Fibroblast of villous mesenchyme (primary cell): ENCODE measurements around the gene WDR4. TPM values are rescaled to one million over a fixed set of nuclear protein-coding genes. Genes with fewer than 3 reads are reported as not detected.
"Not testable (repeated sequence)": the region's sequence is repeated elsewhere in the genome, so short reads cannot be mapped to it uniquely, and the experiment has no call there.

ENCODE experiments used
- DNase-seq: peaks from one replicate; pipeline ENCODE4 v3.0.0-alpha.2; 2010; ENCODE audit warnings: low read depth
- H3K4me3 ChIP-seq: 2 replicates; pipeline ENCODE4 v1.5.1; 2011; ENCODE audit warnings: low read depth, mild to moderate bottlenecking, low read length
- total RNA-seq: library from RNA; depleted of rRNA; stranded (reverse); fragments of >200 nt; gene quantifications from 2 replicates; pipeline ENCODE4 v1.2.3, GENCODE V29; 2012
- TF ChIP-seq, protein P1 (sequence below): IDR thresholded peaks from 2 replicates; pipeline ENCODE4 v1.5.1; 2012; ENCODE audit warnings: low read depth, mild to moderate bottlenecking, low read length; ENCODE audit not compliant: insufficient read depth

WDR4 gene
- total RNA-seq, 1 donor = 14.2 TPM

DNA sequence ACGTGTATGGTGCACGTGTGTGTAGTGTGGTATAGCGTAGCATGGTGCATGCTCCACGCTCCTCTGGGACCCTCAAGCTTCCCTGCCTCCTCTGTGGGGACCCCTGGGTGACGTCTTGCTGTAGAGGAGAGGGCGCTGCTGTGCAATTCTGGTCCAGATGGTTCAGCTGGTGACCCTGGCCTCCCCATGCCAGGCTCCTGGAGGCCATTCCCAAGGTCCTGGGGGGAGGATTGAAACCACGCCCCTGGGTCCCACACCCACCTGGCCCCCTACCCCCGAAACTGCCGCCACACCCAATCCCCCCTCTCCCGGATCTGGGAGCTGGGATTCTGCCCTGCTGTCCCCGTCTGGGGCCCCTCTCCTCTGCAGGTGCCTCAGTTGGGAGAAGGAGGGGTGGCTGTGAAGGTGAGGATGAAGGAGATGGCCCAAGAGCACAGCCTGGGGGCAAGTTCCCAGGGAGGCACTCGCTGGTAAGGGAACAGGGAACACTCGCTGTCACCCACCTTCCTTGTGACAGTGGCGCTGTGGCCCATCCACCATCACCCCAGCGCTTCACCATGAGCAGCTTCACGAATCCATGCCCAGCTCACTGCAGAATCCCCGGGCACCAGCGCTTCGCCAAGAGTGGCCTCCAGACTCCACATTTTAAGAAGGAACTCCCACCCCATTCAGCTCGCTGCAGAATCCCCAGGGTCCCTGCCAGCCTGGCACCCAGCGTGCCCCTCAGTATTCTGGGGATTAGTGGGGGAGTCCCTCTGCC, 38.0 kb downstream of the WDR4 start:
- H3K4me3 ChIP-seq = no peak overlapping the region
- DNase-seq = no peak
- TF ChIP-seq, protein P1, sequence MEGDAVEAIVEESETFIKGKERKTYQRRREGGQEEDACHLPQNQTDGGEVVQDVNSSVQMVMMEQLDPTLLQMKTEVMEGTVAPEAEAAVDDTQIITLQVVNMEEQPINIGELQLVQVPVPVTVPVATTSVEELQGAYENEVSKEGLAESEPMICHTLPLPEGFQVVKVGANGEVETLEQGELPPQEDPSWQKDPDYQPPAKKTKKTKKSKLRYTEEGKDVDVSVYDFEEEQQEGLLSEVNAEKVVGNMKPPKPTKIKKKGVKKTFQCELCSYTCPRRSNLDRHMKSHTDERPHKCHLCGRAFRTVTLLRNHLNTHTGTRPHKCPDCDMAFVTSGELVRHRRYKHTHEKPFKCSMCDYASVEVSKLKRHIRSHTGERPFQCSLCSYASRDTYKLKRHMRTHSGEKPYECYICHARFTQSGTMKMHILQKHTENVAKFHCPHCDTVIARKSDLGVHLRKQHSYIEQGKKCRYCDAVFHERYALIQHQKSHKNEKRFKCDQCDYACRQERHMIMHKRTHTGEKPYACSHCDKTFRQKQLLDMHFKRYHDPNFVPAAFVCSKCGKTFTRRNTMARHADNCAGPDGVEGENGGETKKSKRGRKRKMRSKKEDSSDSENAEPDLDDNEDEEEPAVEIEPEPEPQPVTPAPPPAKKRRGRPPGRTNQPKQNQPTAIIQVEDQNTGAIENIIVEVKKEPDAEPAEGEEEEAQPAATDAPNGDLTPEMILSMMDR = no peak

DNA sequence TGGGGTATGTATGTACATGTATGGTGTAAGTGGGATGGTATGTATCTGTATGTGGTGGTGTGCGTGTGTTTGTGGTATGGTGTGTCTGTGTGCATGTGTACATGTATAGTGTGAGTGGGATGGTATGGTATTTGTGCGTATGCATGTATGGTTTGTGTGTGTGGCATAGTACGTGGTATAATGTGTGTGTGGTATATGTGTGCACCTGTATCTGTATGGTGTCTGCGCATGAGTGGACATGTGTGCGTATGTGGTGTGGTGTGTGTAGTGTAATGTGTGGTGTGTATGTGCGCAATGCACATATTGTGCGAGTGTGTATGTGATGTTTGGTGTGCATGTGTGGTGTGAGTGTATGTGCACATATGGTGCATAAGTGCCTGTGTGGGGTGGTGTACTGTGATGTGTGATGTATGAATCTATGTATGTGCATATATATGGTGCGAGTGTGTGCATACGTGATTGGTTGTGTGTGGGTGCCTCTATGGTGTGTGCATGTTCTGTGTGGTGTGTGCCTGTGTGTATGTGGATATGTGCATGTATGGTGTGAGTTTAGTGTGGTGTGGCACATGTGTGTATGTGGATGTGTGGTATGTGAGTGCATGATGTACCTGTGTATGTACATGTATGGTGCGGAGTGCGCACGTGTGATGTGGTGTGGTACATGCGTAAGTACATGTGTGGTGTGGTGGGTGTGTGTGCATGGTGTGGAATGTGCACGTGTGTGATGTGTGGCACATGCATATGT, 38.8 kb downstream of the WDR4 start:
- TF ChIP-seq, protein P1 = no peak
- H3K4me3 ChIP-seq = no peak overlapping the region
- DNase-seq = no peak

DNA sequence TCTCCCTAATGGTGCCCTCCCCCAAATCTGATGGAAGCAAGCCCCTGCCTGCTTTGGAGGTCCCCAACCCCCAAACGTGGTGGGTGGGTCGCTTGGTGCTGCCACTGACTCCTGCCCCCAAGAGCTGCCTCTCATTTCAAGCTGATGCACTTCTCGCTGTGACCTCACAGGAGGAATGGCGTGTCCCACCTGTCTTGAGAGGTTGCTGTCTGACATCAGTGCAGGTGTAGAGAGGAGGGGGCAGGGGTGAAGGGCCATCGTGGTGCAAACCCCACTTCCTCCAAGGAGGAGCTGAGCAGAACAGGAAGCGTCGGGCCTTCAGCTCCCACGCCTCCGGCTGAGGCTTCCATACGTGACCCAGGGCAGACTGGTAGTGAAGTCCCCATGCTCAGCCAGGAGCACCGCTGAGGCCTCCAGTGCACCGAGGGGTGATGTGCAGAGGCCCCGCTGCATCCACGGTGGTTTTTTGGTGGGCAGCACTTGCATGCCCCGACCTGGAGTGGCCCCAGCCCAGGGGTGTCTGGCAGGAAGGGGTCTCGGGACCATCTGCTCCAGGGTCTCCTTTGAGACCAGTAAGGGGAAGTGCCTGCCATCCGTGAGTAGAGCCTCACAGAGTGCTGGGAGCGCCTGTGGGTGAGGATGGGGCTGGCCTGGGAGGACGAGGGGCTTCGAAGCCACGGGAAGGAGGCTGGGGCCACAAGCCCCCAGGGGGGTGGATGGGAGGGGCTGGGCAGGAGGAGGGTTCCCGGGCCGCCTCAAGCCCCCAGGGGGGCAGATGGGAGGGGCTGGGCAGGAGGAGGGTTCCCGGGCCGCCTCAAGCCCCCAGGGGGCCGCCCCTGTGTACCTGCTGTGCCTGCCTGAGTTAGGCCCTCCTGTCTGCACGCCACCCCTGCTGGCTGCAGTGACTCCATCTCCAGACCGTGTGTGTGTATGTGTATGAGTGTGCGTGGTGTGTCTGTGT, 39.8 kb downstream of the WDR4 start:
- no peak for DNase-seq
- H3K4me3 ChIP-seq = no peak overlapping the region
- TF ChIP-seq, protein P1 = no peak

DNA sequence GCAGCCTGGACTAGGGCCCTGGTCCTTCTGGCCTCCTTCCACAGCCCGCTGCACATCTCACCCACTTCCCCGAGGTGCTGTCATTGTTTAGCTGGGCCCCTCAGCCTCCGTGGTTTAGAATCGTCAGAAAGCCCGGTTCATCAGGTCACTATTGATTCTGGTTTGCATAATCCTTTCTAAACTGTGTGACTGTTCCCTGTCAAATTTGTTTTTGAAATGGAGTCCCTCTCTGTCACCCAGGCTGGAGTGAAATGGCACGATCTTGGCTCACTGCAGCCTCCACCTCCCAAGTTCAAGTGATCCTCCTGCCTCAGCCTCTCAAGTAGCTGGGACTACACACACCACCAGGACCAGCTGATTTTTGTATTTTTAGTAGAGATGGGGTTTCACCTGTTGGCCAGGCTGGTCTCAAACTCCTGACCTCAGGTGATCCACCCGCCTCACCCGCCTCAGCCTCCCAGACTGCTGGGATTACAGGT, 41.1 kb downstream of the WDR4 start:
- H3K4me3 ChIP-seq, DNase-seq: not testable (repeated sequence)

DNA sequence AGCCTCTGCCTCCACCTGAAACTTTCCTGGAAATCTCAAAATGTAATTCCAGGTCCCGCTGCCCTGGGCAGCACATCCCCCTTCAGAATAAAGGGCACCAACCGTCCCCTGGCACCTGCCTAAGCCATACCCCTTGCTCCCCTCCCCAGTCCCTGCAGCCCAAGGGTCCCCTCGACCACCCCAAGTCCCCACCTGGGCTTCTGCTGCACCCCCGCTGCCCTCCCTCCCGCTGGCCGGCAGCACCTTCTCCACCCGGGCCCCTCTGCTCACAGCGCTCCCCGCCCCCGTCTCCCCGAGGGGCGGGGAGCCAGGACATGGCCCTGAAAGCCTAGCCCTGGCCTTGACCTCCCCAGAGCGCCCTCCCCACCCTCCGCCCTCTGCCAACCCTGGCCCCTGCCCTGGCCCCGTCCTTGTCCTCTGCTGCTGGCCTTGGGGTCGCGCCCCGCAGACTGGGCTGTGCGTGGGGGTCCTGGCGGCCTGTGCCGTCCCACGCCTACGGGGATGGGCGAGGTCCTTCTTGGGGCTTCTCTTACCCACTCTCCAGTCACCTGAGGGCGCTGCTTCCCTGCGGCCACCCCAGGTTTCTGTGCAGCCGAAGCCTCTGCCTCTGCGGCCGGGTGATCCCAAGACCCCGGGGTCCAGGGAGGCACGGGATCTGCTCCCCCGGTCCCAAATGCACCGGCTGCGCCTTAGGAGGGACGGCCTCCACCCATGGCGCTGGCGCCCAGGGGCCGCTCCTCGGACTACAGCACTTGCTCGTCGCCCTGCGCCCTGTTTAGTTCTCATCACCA, 41.7 kb downstream of the WDR4 start:
- DNase-seq = no peak
- TF ChIP-seq, protein P1 = no peak
- no peak overlapping the region for H3K4me3 ChIP-seq

DNA sequence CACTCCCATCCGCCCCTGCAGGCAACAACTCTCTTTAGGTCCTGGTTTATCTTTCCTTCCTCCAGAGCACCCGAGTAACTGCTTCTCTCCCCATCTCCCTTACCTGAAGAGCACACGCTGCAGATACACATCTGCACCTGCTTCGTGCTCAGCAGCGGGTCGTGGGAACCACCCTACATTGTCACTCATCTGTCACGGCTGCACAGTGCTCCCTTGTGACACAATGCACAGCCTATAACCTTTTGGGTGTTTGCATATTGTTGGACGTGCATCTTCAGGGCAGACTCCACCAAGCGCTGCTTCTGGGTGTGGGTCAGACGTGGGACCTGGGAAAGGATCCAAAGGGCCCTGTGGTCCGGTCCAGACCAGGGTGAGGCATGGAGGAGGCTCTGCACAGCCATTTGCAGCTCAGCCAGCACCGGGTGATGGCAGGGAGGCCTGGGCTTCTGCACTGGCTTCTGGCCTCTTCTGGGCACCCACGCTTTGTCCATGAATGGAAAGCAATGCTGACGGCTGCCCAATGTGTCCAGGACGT, 42.5 kb downstream of the WDR4 start:
- no peak for DNase-seq
- TF ChIP-seq, protein P1 = no peak
- H3K4me3 ChIP-seq = no peak overlapping the region
